ENCODE measurements around the gene CDC25C. TPM values are rescaled to one million over a fixed set of nuclear protein-coding genes. Genes with fewer than 3 reads are reported as not detected.

The CDC25C gene
- total RNA-seq, 2 experiments from 2014 or later, result 19.2 to 21.1 TPM

GRCh38 chr5:138369706-138370105 is 38.1 kb upstream of the CDC25C start:
- Histone ChIP-seq H3K9me3 (ENCODE audit: low read length) (no peaks in the 10 kb centered on the region), H3K9me2 (ENCODE audit: insufficient read depth, low read length) (no peaks in the 10 kb centered on the region), H3K4me3 (ENCODE audit: low read depth, low read length, poor library complexity, severe bottlenecking) (no peak overlapping the region), H3K79me2 (ENCODE audit: insufficient read depth, low read depth, low read length) (peaks cover 63% of the 10 kb centered on the region), H4K20me1 (ENCODE audit: insufficient read depth, low read length) (peaks cover under 1% of the 10 kb centered on the region; the same call in 1 of the 2 replicates), H2AFZ (ENCODE audit: low read length) (no peak overlapping the region), H3K4me2 (ENCODE audit: low read length) (no peak overlapping the region), H3K36me3 (ENCODE audit: insufficient read depth, low read length) (peaks cover 24% of the 10 kb centered on the region), H3K27ac (ENCODE audit: low read depth, low read length, poor library complexity, severe bottlenecking) (no peak overlapping the region), H3K4me1 (ENCODE audit: insufficient read depth, low read length, poor library complexity, severe bottlenecking) (peaks cover 3% of the 10 kb centered on the region)
- CTCF ChIA-PET (ENCODE audit: unreplicated experiment), result interaction anchor here (1.0 to 1.5 kb wide), 2 partner anchors 15 to 34 kb away, joined by 3 read pairs; no protein-coding TSS in a partner anchor
- POLR2A ChIA-PET, result interaction anchor here (1.1 kb wide), 1 partner anchor 16 kb away, joined by 3 read pairs; no protein-coding TSS in a partner anchor
- DNase-seq (ENCODE audit: low spot score), result no peak
- TF ChIP-seq CTCF (conservative IDR thresholded peaks at IDR 0.05; ENCODE audit: low read length), result no peak
- no peak for TF ChIP-seq EZH2phosphoT487 (IDR thresholded peaks at IDR 0.05; ENCODE audit: borderline replicate concordance, low read depth, low read length)
- intact Hi-C loops (cut with micrococcal nuclease; ENCODE audit: unreplicated experiment), result no loop called here
- BruUV-seq (replicated peaks), result no TSS peak

GRCh38 chr5:138369261-138369660 is 37.7 kb upstream of the CDC25C start:
- H3K36me3 ChIP-seq (ENCODE audit: insufficient read depth, low read length), result peaks cover 19% of the 10 kb centered on the region
- CTCF ChIA-PET (ENCODE audit: unreplicated experiment), result interaction anchor here (1.0 kb wide), 1 partner anchor 34 kb away, joined by 3 read pairs; no protein-coding TSS in a partner anchor
- DNase-seq (ENCODE audit: low spot score), result no peak
- intact Hi-C loops (cut with micrococcal nuclease; ENCODE audit: unreplicated experiment), result no loop called here
- H3K9me2 ChIP-seq (ENCODE audit: insufficient read depth, low read length), result no peaks in the 10 kb centered on the region
- H3K4me2 ChIP-seq (ENCODE audit: low read length), result no peak overlapping the region
- no peak overlapping the region for H3K4me3 ChIP-seq (ENCODE audit: low read depth, low read length, poor library complexity, severe bottlenecking)
- TF ChIP-seq EZH2phosphoT487 (IDR thresholded peaks at IDR 0.05; ENCODE audit: borderline replicate concordance, low read depth, low read length) (no peak), CTCF (conservative IDR thresholded peaks at IDR 0.05; ENCODE audit: low read length) (no peak)
- H2AFZ ChIP-seq (ENCODE audit: low read length), result no peak overlapping the region
- peaks cover 5% of the 10 kb centered on the region; the same call in 1 of the 2 replicates for H4K20me1 ChIP-seq (ENCODE audit: insufficient read depth, low read length)
- H3K4me1 ChIP-seq (ENCODE audit: insufficient read depth, low read length, poor library complexity, severe bottlenecking), result peaks cover 3% of the 10 kb centered on the region
- no TSS peak for BruUV-seq (replicated peaks)
- POLR2A ChIA-PET, result interaction anchor here (1.2 kb wide), 1 partner anchor 16 kb away, joined by 5 read pairs; no protein-coding TSS in a partner anchor
- no peak overlapping the region for H3K27ac ChIP-seq (ENCODE audit: low read depth, low read length, poor library complexity, severe bottlenecking)
- H3K79me2 ChIP-seq (ENCODE audit: insufficient read depth, low read depth, low read length), result peaks cover 67% of the 10 kb centered on the region
- H3K9me3 ChIP-seq (ENCODE audit: low read length), result no peaks in the 10 kb centered on the region

GRCh38 chr5:138366632-138367382 is 35.2 kb upstream of the CDC25C start:
- CTCF ChIA-PET (ENCODE audit: unreplicated experiment), result no interaction called here
- Histone ChIP-seq H3K4me1 (ENCODE audit: insufficient read depth, low read length, poor library complexity, severe bottlenecking) (peaks cover 3% of the 10 kb centered on the region), H3K36me3 (ENCODE audit: insufficient read depth, low read length) (no peaks in the 10 kb centered on the region), H3K9me3 (ENCODE audit: low read length) (no peaks in the 10 kb centered on the region), H3K9me2 (ENCODE audit: insufficient read depth, low read length) (no peaks in the 10 kb centered on the region), H2AFZ (ENCODE audit: low read length) (no peak overlapping the region), H3K27ac (ENCODE audit: low read depth, low read length, poor library complexity, severe bottlenecking) (no peak overlapping the region), H3K79me2 (ENCODE audit: insufficient read depth, low read depth, low read length) (peaks cover 89% of the 10 kb centered on the region), H3K4me2 (ENCODE audit: low read length) (no peak overlapping the region), H4K20me1 (ENCODE audit: insufficient read depth, low read length) (peaks cover 5% of the 10 kb centered on the region; the same call in 1 of the 2 replicates), H3K4me3 (ENCODE audit: low read depth, low read length, poor library complexity, severe bottlenecking) (no peak overlapping the region)
- BruUV-seq (replicated peaks), result TSS peak; percentile 4
- DNase-seq (ENCODE audit: low spot score), result no peak
- TF ChIP-seq EZH2phosphoT487 (IDR thresholded peaks at IDR 0.05; ENCODE audit: borderline replicate concordance, low read depth, low read length), result no peak
- TF ChIP-seq CTCF (conservative IDR thresholded peaks at IDR 0.05; ENCODE audit: low read length), result no peak
- intact Hi-C loops (cut with micrococcal nuclease; ENCODE audit: unreplicated experiment), result no loop called here
- POLR2A ChIA-PET, result no interaction called here
